Activated CD8-positive, alpha-beta memory T cell treated with anti-CD3 and anti-CD28 coated beads for 48 hours (primary cell): ENCODE data around the gene GNL1.

Source experiments
- DNase-seq, 3 experiments: peaks; one replicate each; pipeline ENCODE4 v3.0.0-alpha.2; 2020; ENCODE audit warnings: low read depth in 2 of 3, low spot score in 2 of 3

GNL1 gene, protein sequence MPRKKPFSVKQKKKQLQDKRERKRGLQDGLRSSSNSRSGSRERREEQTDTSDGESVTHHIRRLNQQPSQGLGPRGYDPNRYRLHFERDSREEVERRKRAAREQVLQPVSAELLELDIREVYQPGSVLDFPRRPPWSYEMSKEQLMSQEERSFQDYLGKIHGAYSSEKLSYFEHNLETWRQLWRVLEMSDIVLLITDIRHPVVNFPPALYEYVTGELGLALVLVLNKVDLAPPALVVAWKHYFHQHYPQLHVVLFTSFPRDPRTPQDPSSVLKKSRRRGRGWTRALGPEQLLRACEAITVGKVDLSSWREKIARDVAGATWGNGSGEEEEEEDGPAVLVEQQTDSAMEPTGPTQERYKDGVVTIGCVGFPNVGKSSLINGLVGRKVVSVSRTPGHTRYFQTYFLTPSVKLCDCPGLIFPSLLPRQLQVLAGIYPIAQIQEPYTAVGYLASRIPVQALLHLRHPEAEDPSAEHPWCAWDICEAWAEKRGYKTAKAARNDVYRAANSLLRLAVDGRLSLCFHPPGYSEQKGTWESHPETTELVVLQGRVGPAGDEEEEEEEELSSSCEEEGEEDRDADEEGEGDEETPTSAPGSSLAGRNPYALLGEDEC

DNA sequence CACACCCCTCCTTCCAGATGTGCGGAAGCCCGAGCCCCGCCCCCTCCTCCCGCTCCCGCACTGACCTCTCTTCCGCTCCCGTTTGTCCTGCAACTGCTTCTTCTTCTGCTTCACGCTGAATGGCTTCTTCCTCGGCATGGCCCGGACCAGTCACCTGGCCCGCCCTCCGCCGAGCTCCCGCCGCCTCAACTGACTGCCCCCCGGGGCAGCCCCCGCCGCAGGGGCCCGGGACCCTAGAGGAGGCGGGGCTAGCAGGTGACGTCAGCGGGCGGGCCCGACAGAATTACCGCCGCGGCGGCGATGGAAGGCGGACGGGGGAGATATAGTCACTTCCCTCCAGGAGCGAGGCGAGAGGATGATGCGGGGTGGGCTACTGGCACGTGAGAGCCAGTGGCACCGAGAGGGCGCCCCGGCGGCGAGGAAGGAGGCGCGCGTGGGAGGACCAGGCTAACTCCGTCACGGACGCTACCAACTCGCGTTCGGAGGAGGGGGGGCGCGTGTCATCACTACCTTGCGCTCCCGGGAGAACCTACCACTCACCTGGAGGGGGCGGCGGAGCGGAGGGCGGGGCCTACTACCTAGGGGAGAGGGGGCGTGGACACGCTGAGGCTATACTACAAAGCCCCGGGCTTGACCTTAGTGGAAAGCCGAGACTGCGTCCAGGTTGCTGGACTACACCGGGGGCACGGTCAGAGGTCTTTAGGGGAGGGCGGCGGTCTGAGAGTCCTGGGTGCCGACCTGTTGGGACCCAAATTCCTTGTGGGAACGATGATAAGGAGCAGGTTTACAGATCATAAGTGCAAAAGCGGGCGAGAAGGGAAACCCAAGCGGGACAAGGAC, at the start of gene GNL1:
Gene GNL1 (minus strand): TSS at position 424 of the 840 bp plus-strand sequence. CDS start 286 bp downstream, at position 138.
- peak; percentile 94 to 99 (median 98) for DNase-seq

DNA sequence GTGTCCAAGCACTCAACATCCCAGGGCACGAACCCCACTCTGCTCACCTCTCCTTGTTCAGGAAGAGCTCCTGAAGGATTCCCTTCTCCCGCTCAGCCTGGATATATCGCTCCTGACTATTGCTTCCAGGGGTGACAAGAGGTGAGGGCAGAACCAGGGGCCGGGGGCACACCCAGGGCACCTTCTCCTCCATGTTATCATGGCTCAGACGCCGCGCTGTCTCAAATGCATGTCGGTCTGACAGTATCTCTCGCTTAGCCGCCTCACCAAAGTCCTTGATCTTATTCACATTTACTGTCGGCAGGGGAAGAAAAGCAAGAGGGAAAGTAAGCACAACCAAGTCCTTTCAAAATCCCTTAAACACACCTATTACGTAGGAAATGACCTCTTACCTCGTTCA, 47.7 kb upstream of the GNL1 start:
- no peak for DNase-seq

DNA sequence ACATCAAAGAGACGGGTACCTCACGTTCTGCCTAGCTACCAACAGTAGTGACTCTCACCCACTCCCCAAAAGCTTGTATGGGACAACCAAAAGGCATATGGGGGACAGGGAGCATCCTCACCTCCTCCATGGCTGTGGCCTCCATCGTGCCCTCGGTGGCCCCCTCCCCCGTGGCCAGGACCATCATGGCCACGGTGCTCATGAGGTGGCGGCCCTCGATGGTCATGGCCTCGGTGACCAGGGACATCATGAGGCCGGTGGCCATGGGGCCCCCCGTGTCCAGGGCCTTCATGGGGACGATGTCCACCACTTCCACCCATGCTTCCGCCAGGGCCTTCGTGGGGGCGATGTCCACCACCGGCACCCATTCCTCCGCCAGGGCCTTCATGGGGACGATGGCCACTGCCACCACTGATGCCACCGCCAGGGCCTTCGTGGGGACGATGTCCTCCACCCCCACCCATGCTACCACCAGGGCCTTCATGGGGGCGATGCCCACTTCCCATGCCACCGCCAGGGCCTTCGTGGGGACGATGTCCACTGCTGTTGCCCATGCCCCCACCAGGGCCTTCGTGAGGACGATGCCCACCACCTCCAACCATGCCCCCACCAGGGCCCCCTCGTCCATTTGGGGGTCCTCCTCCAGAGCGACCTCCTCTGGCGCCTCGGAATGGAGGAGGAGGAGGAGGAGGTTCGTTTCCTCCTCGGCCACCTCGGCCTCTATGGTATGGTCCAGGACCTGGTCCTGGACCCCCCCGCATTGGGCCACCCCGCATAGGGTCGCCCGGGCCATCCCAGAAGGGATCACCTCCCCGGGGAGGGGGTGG, 45.7 kb upstream of the GNL1 start:
- no peak for DNase-seq

DNA sequence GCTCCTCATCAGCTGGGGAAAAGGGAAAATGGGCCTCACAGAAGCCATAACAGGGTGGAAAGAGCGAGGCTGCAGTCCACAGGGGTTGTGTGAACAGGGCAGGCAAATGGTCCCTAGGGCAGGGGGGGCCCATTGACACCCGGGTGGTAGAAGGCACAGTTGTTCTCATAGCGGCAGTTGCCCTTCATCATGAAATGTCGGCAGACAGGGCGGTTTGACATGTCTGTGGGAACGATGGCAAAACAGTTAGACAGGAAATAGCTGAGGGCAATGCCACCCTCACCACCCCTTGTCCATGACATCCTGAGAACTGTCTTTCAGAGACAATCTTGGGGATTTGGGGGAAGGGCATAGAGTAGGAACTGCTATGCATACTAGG, 45.1 kb upstream of the GNL1 start:
- DNase-seq = no peak

DNA sequence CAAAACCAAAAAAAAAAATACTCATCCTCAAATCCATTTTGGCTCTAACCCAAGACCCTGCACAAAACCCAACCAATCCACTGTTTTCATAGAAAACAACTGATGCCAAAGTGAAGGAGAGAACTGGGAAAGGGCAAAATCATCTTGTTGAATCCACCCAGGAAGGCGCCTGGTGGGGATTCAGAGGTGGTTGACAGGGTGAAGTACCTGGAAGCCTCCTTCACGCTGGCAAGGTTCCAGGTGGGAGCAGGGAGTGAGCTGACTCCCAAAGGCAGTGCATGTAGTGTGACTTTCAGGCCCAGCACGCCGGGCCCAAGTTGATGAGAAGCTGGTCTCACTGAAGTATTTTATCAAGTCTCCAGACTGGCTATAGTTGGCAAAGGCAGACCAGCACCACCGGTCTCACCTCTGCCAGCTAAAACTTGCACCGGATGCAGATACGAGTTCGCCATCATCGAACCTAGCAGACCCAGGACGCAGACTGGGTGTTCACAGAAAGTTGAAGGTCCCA, 44.2 kb upstream of the GNL1 start:
- no peak for DNase-seq

DNA sequence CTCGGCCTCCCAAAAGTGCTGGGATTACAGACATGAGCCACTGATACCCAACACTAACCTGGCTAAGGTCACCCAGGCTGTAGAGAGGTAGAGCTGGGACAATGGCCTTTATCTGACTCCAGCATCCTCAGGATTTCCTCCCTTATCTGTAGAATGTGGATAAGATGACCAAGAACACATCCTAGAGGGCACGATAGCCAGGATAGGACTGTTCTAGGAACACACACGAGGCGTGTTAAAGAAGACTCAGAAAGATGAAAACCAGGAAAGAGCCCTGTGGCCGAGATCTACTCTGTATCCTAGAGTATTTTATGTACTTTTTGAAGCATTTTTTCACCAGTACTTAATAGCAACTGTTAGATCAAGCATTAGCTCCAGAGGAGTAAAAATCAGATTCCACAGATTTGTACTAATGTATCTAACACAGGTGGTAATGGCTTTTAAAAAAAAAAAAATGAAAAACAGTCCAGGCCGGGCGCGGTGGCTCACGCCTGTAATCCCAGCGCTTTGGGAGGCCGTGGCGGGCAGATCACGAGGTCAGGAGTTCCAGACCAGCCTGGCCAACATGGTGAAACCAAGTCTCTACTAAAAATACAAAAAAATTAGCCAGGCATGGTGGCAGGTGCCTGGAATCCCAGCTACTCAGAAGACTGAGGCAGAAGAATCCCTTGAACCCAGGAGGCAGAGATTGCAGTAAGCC, 43.5 kb upstream of the GNL1 start:
- DNase-seq = no peak

DNA sequence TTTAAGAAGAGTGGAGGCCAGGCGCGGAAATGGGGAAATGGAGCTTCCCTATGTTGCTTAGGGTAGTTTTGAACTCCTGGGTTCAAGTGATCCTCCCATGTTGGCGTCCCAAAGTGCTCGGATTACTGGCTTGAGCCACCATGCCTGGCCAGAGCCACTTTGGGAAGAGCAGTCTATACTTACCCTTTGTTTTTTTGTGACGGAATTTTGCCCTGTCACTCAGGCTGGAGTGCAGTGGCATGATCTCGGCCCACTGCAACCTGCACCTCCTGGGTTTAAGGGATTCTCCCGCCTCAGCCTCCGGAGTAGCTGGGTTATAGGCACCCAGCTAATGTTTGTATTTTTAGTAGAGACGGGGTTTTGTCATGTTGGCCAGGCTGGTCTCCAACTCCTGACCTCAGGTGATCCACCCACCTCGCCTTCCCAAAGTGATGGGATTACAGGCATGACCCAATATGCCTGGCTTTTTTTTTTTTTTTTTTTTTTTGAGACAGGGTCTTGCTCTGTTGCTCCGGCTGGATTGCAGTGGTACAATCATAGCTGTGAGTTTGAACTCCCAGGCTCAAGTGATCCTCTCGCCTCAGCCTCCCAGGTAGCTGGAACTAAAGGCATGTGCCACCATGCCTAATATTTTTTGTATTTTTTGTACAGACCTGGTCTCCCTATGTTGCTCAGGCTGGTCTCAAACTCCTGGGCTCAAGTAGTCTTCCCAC, 42.8 kb upstream of the GNL1 start:
- no peak for DNase-seq

DNA sequence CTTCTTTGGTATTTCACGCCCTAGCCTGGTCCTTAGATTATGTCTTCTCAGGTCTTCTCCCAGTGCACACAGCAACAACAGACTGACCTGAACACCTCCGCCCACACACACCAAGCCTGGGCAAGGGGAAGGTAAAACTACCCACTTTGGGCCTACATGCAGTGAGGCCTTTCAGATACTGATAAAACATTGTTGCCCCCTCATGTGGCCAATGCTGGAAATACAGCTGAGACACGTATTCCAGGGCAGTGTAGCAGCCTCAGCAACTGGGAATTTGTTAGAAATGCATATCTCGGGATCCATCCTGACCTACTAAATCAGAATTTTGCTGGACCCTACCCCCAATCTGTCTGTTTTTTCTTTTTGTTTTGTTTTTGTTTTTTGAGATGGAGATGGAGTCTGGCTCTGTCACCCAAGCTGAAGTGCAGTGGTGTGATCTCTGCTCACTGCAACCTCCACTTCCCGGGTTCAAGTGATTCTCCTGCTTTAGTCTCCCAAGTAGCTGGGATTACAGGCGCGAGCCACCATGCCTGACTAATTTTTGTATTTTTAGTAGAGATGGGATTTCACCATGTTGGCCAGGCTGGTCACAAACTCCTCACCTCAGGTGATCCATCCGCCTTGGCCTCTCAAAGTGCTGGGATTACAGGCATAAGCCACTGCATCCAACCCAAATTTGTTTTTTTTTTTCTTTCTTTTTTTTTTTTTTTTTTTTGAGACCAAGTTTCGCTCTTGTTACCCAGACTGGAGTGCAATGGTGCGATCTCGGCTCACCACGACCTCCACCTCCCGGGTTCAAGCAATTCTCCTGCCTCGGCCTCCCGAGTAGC, 41.2 kb upstream of the GNL1 start:
- DNase-seq = peak; percentile 42 to 73 (median 61)

DNA sequence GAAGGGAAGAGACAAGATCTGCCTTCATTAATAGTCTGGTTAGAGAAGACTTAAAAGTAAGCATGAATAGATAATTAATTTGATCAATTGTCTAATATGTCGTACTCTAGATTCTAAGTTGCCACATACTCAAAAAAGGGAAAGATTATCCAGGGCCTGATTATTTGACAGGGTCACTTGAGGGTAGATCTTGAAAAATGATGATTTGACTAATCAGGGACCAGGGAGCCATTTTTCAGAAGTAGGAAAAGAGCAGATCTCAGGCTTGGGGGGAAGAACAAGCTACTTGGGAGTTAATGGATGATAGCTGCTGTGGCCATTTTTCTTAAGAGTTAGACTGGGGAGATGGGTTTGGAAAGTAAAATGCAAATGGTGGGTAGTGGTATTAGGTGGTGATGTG, 36.0 kb upstream of the GNL1 start:
- no peak for DNase-seq

DNA sequence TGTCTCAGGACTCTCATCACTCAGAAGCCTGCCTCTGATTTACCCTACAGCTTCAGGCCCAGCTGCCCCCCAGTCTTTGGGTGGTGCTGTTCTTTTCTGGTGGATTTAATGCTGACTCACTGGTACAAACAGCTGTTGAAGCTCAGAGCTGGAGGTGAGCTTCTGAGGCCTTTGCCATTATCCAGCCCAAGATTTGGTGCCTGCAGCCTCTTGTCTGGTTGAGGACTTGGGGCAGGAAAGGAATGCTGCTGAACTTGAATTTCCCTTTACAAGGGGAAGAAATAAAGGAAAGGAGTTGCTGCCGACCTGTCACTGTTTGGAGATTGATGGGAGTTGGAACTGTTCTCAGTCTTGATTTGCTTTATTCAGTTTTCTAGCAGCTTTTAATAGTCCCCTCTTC, 34.7 kb upstream of the GNL1 start:
- no peak for DNase-seq

DNA sequence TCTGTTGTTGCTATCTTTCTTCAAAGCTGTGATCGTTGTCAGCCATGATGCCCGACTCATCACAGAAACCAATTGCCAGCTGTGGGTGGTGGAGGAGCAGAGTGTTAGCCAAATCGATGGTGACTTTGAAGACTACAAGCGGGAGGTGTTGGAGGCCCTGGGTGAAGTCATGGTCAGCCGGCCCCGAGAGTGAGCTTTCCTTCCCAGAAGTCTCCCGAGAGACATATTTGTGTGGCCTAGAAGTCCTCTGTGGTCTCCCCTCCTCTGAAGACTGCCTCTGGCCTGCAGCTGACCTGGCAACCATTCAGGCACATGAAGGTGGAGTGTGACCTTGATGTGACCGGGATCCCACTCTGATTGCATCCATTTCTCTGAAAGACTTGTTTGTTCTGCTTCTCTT, 34.2 kb upstream of the GNL1 start:
- DNase-seq = no peak

DNA sequence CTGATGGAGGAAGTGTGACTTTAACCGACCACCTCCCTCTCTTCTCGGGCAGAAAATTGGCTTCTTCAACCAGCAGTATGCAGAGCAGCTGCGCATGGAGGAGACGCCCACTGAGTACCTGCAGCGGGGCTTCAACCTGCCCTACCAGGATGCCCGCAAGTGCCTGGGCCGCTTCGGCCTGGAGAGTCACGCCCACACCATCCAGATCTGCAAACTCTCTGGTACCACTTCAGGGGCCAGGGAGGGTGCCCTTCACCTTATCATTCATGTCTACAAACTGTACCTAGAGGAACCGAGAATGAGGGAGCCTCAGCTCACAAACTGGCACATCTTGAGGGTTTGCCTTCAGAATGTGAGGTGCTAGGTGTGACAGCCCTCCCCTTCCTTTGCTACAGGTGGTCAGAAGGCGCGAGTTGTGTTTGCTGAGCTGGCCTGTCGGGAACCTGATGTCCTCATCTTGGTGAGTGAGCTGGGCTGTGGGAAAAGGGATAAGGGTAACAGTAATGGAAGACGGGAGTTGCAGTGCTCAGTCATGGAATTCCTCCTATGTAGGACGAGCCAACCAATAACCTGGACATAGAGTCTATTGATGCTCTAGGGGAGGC, 33.6 kb upstream of the GNL1 start:
- no peak for DNase-seq

DNA sequence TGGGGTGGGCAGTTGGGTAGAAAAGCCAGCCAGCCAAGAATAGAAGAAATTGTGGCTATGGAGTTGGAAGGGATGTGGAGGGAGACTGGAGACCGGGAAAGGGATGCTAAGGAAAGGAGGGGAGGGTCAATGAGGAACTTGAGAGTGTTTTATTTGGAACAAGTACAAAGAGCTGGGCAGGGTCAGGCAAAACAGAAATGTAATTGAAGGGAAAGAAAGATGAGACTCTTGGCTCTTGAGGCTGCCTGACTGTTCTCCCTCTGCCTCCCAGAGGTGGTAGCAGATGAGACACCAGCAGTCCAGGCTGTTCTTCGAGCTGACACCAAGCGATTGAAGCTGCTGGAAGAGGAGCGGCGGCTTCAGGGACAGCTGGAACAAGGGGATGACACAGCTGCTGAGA, 27.6 kb upstream of the GNL1 start:
- DNase-seq = no peak

DNA sequence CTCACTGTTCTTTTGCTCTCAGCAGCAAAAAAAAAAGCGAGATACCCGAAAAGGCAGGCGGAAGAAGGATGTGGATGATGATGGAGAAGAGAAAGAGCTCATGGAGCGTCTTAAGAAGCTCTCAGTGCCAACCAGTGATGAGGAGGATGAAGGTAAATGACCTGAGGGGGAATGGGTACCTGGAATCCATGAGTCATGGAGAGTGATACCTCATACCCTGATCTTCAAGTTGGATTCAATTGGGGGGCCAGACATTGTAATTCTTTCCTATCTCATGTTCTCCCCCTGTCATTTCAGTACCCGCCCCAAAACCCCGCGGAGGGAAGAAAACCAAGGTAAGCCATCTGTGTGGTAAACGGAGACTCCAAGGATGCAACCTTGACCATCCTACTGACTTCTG, 21.8 kb upstream of the GNL1 start:
- no peak for DNase-seq

DNA sequence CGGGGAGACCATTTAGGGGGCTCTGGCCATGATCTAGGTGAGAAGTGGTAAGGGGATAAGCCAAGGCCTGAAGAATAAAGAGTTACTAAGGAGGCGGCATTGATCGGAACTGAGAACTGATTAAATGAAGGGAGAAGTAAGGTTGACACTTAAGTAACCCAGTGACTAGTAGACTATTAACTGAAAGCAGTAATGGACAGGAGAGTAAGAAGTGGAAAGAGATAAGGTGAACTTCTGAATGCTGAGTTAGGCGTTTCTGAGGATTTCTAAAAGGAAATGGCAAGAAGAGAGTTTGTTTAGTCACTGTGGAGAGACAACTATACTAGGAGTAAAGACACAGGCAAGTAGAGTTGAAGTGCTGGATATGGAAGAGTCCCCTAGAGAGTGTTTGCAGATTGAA, 16.8 kb upstream of the GNL1 start:
- DNase-seq = no peak

DNA sequence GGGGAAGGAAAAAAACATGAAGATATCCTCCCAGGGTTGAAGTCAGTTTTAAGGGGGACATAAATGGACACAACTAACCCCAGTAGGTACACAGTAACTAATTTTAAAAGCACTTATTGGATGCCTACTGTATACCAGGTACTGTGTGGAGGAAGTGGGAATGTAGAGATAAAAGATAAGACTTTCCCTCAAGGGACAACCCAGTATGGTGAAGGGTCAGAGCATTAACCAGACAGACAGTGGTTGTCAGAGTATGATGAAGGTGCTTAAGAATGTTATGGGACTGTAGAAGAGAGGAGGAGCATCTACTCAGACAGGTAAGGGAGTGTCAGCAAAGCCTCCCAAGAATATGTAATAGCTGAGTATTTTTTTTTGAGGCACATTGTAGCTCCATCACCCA, 15.9 kb upstream of the GNL1 start:
- no peak for DNase-seq

DNA sequence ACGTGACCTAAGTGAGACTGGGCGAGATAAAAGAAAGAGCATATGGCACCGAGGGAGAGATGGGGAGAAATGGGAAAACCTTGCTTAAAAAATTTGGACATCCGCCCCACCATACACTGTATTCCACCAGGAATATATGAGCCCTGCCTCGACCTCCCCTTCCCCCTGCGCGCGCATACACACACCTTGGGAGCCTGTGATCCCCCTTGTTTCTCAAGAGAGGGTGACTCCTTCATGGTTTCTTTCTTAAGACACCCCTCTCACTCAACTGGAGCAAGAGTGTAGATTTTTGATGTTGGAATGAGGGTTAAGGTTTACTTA, 15.4 kb upstream of the GNL1 start:
- peak in 1 of 3 experiments; percentile 11 for DNase-seq

DNA sequence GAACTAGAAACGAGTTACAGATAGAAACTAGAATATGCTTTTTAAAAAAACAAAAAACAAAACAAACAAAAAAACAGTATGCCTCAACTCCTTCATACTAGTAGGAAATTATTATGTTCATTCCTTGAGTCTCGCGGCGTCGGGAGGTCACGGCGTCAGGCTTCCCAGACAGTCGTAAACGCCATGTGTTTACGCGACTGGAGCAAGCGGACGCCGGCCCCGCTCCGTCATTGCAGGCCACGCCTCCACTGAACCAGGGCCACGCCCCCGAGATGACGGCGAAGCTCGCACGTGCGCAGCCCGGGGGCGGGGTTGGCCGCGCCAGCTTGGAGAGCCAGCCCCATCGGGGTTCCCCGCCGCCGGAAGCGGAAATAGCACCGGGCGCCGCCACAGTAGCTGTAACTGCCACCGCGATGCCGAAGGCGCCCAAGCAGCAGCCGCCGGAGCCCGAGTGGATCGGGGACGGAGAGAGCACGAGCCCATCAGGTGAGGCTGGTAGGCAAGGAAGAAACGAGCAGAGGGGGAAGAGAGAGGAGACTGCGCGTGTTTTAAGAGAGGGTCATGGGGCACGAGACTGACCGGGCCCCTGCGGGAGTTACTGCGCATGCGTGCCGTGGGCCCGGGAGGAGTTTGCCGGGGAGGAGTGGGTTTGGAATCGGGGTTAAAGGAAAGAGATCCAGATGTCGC, 14.9 kb upstream of the GNL1 start, which contains the start of gene ABCF1:
Gene ABCF1 (plus strand): TSS at position 368 of the 687 bp plus-strand sequence. CDS start 46 bp downstream, at position 414.
- peak; percentile 99 for DNase-seq
